SK-N-SH treated with all-trans-retinoic acid at 6 μM for 48 hours (cell line): ENCODE results near the gene MSH6.

ENCODE experiments used
- ATAC-seq: fragments of 200-7000 bp; cut with Tn5 transposase; 3 replicates; pipeline ENCODE4 v1.9.1; 2020; ENCODE audit warnings: mild to moderate bottlenecking, moderate library complexity
- ARNTL ChIP-seq: fragments of 450-650 bp; formaldehyde crosslinking; IDR thresholded peaks from 2 replicates; pipeline ENCODE4 v1.5.0; 2020; ENCODE audit warnings: low read depth, mild to moderate bottlenecking, moderate library complexity, borderline replicate concordance
- BACH2 ChIP-seq: fragments of 250-450 bp; sonication (Bioruptor Pico); IDR thresholded peaks from 2 replicates; pipeline ENCODE4 v1.9.0; 2021; ENCODE audit warnings: mild to moderate bottlenecking, borderline replicate concordance
- CSDC2 ChIP-seq: fragments of 250-450 bp; sonication (Bioruptor Pico); IDR thresholded peaks from 2 replicates; pipeline ENCODE4 v1.5.0; 2020; ENCODE audit warnings: mild to moderate bottlenecking, moderate library complexity
- ESRRG ChIP-seq: fragments of 250-450 bp; sonication (Bioruptor Pico); IDR thresholded peaks from 2 replicates; pipeline ENCODE4 v1.6.1; 2021; ENCODE audit warnings: mild to moderate bottlenecking
- GLIS3 ChIP-seq: fragments of 250-450 bp; sonication (Bioruptor Pico); IDR thresholded peaks from 2 replicates; pipeline ENCODE4 v1.5.0; 2020; ENCODE audit warnings: mild to moderate bottlenecking, moderate library complexity
- ISL1 ChIP-seq: fragments of 250-450 bp; sonication (Bioruptor Pico); IDR thresholded peaks from 2 replicates; pipeline ENCODE4 v2.1.2; 2022; ENCODE audit warnings: mild to moderate bottlenecking, moderate library complexity
- OSR1 ChIP-seq: fragments of 250-450 bp; sonication (Bioruptor Pico); IDR thresholded peaks from 2 replicates; pipeline ENCODE4 v1.8.0; 2022; ENCODE audit warnings: moderate library complexity, mild to moderate bottlenecking, inconsistent platforms
- PPARA ChIP-seq: fragments of 250-450 bp; sonication (Bioruptor Pico); IDR thresholded peaks from 2 replicates; pipeline ENCODE4 v1.5.0; 2020; ENCODE audit warnings: mild to moderate bottlenecking, borderline replicate concordance
- RARB ChIP-seq: fragments of 250-450 bp; sonication (Bioruptor Pico); IDR thresholded peaks from 2 replicates; pipeline ENCODE4 v1.8.0; 2021; ENCODE audit warnings: mild to moderate bottlenecking, moderate library complexity
- SNAI2 ChIP-seq: fragments of 250-450 bp; sonication (Bioruptor Pico); IDR thresholded peaks from 2 replicates; pipeline ENCODE4 v1.5.0; 2020; ENCODE audit warnings: mild to moderate bottlenecking, moderate library complexity
- TCF4 ChIP-seq: fragments of 250-450 bp; sonication (Bioruptor Pico); IDR thresholded peaks from 2 replicates; pipeline ENCODE4 v1.8.0; 2021; ENCODE audit warnings: mild to moderate bottlenecking, moderate library complexity, borderline replicate concordance
- TOX ChIP-seq: fragments of 250-450 bp; sonication (Bioruptor Pico); IDR thresholded peaks from 2 replicates; pipeline ENCODE4 v1.8.0; 2021; ENCODE audit warnings: mild to moderate bottlenecking, moderate library complexity, borderline replicate concordance
- ZC3H10 ChIP-seq: fragments of 250-450 bp; sonication (Bioruptor Pico); IDR thresholded peaks from 2 replicates; pipeline ENCODE4 v1.5.1; 2021; ENCODE audit warnings: mild to moderate bottlenecking, moderate library complexity
- ZFP3 ChIP-seq: fragments of 250-450 bp; sonication (Bioruptor Pico); IDR thresholded peaks from 2 replicates; pipeline ENCODE4 v1.5.0; 2020; ENCODE audit warnings: mild to moderate bottlenecking, moderate library complexity
- ZNF565 ChIP-seq: fragments of 450-650 bp; formaldehyde crosslinking; conservative IDR thresholded peaks from 2 replicates; pipeline ENCODE4 v1.5.0; 2020; ENCODE audit warnings: low read depth, mild to moderate bottlenecking, moderate library complexity
- ZNF70 ChIP-seq: fragments of 450-650 bp; formaldehyde crosslinking; IDR thresholded peaks from 2 replicates; pipeline ENCODE4 v1.5.0; 2020; ENCODE audit warnings: mild to moderate bottlenecking, moderate library complexity
- ZNF8 ChIP-seq: fragments of 450-650 bp; formaldehyde crosslinking; IDR thresholded peaks from 2 replicates; pipeline ENCODE4 v1.5.0; 2020; ENCODE audit warnings: mild to moderate bottlenecking, moderate library complexity
- TF ChIP-seq, protein P1 (sequence below): fragments of 250-450 bp; sonication (Bioruptor Pico); IDR thresholded peaks from 2 replicates; pipeline ENCODE4 v1.8.0; 2021; ENCODE audit warnings: low read depth, mild to moderate bottlenecking, moderate library complexity, borderline replicate concordance
- TF ChIP-seq, protein P2 (sequence below): fragments of 250-450 bp; sonication (Bioruptor Pico); IDR thresholded peaks from 2 replicates; pipeline ENCODE4 v1.5.1; 2021; ENCODE audit warnings: mild to moderate bottlenecking, moderate library complexity
- TF ChIP-seq, protein P3 (sequence below): fragments of 250-450 bp; sonication (Bioruptor Pico); IDR thresholded peaks from 2 replicates; pipeline ENCODE4 v1.8.0; 2020; ENCODE audit warnings: mild to moderate bottlenecking, moderate library complexity, borderline replicate concordance
- TF ChIP-seq, protein P4 (sequence below): fragments of 250-450 bp; sonication (Bioruptor Pico); IDR thresholded peaks from 2 replicates; pipeline ENCODE4 v1.5.1; 2020; ENCODE audit warnings: low read depth, mild to moderate bottlenecking, moderate library complexity

MSH6 gene

DNA sequence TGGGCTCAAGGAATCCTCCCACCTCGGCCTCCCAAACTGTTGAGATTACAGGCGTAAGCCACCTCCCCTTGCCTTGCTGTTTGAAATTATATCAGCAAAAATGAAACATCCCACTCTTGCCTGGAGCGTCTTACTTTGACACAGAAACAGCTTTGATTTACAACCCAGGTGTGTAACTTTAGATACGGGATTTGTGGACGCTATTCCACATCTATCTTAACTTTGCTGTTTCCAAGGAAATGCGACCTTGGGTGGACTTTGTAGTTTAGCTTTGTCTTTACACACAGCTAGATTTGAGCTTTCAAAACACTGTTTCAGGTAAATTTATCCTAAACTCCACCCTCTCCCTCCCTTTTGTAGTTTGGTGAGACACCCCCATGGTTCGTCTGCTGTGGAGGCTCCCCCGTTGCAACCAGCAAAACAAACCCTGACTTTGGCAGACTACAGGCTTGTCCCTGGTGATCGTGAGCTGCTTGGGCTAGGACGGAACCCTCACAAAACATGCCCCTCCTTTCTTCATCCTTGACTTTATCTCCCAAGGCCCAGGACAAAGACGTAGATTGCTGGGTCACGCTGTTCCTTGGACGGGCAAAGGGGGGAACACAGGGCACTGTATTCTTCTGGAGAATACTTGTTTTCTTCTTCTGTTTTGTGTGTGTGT is 5.5 kb upstream of the MSH6 start:
- ATAC-seq = no peak
- TF ChIP-seq ZNF8 (CRISPR knock-in tag) = no peak
- TF ChIP-seq, protein P1, sequence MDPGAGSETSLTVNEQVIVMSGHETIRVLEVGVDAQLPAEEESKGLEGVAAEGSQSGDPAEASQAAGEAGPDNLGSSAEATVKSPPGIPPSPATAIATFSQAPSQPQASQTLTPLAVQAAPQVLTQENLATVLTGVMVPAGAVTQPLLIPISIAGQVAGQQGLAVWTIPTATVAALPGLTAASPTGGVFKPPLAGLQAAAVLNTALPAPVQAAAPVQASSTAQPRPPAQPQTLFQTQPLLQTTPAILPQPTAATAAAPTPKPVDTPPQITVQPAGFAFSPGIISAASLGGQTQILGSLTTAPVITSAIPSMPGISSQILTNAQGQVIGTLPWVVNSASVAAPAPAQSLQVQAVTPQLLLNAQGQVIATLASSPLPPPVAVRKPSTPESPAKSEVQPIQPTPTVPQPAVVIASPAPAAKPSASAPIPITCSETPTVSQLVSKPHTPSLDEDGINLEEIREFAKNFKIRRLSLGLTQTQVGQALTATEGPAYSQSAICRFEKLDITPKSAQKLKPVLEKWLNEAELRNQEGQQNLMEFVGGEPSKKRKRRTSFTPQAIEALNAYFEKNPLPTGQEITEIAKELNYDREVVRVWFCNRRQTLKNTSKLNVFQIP (CRISPR knock-in tag) = no peak
- no peak for TF ChIP-seq OSR1 (CRISPR knock-in tag)
- no peak for TF ChIP-seq CSDC2 (CRISPR knock-in tag)
- TF ChIP-seq RARB (CRISPR knock-in tag) = no peak
- TF ChIP-seq, protein P2, sequence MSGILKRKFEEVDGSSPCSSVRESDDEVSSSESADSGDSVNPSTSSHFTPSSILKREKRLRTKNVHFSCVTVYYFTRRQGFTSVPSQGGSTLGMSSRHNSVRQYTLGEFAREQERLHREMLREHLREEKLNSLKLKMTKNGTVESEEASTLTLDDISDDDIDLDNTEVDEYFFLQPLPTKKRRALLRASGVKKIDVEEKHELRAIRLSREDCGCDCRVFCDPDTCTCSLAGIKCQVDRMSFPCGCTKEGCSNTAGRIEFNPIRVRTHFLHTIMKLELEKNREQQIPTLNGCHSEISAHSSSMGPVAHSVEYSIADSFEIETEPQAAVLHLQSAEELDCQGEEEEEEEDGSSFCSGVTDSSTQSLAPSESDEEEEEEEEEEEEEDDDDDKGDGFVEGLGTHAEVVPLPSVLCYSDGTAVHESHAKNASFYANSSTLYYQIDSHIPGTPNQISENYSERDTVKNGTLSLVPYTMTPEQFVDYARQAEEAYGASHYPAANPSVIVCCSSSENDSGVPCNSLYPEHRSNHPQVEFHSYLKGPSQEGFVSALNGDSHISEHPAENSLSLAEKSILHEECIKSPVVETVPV (CRISPR knock-in tag) = no peak
- no peak for TF ChIP-seq ISL1

DNA sequence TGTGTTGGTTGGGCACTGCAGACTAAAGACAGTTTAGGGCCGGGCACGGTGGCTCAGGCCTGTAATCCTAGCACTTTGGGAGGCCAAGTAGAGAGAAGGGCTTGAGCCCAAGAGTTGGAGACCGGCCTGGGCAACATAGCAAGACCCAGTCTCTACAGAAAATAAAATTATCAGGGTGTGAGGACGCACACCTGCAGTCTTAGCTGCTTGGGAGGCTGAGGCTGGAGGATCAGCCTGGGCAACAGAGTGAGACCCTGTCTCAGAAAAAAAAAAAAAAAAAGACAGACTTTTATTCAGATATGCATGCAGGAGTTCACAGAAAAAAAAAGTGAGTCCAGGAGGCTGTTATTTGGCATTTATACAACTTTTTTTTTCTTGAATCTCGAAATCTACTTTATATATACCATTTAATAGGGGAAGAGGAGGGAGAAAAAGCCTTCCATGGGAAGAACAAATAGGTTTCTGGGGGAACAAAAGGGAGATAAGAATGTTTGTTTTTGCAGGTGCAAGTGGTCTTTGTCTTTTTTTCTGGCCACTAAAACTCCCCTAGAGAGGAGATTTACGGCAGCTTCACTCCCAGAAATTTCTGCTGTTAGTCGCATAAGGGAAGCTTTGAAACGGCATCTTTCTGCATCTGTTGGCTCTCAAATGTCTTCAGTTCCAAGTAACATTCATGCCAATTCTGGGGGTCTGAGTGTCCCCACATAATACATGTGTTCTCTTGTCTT is 4.1 kb upstream of the MSH6 start:
- no peak for TF ChIP-seq TCF4 (CRISPR knock-in tag)
- no peak for TF ChIP-seq ESRRG
- TF ChIP-seq ZFP3 (CRISPR knock-in tag) = no peak
- no peak for TF ChIP-seq ARNTL (CRISPR knock-in tag)
- no peak for TF ChIP-seq OSR1 (CRISPR knock-in tag)
- TF ChIP-seq TOX (CRISPR knock-in tag) = no peak
- no peak for ATAC-seq

DNA sequence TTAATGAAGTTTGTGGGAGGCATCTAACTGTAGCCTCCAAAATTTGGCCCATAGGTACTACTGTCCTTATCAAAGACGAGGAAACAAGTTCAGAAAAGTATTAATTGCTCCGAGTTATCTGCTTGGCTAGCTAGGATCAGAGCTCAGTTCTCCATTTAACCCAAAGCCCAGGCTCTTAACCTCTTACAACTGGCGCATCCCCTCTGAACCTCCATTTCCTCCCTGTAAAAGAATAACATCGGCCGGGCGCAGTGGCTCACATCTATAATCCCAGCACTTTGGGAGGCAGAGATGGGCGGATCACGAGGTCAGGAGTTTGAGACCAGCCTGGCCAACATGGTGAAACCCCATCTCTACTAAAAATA is 3.5 kb upstream of the MSH6 start:
- ATAC-seq = no peak
- TF ChIP-seq, protein P3, sequence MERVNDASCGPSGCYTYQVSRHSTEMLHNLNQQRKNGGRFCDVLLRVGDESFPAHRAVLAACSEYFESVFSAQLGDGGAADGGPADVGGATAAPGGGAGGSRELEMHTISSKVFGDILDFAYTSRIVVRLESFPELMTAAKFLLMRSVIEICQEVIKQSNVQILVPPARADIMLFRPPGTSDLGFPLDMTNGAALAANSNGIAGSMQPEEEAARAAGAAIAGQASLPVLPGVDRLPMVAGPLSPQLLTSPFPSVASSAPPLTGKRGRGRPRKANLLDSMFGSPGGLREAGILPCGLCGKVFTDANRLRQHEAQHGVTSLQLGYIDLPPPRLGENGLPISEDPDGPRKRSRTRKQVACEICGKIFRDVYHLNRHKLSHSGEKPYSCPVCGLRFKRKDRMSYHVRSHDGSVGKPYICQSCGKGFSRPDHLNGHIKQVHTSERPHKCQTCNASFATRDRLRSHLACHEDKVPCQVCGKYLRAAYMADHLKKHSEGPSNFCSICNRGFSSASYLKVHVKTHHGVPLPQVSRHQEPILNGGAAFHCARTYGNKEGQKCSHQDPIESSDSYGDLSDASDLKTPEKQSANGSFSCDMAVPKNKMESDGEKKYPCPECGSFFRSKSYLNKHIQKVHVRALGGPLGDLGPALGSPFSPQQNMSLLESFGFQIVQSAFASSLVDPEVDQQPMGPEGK (CRISPR knock-in tag) = no peak
- TF ChIP-seq ZNF565 (CRISPR knock-in tag) = no peak
- TF ChIP-seq ZC3H10 (CRISPR knock-in tag) = no peak
- no peak for TF ChIP-seq ZFP3 (CRISPR knock-in tag)
- TF ChIP-seq CSDC2 (CRISPR knock-in tag) = no peak
- no peak for TF ChIP-seq TCF4 (CRISPR knock-in tag)
- TF ChIP-seq BACH2 (CRISPR knock-in tag) = no peak
- TF ChIP-seq ZNF8 (CRISPR knock-in tag) = no peak
- no peak for TF ChIP-seq GLIS3 (CRISPR knock-in tag)
- TF ChIP-seq, protein P4, sequence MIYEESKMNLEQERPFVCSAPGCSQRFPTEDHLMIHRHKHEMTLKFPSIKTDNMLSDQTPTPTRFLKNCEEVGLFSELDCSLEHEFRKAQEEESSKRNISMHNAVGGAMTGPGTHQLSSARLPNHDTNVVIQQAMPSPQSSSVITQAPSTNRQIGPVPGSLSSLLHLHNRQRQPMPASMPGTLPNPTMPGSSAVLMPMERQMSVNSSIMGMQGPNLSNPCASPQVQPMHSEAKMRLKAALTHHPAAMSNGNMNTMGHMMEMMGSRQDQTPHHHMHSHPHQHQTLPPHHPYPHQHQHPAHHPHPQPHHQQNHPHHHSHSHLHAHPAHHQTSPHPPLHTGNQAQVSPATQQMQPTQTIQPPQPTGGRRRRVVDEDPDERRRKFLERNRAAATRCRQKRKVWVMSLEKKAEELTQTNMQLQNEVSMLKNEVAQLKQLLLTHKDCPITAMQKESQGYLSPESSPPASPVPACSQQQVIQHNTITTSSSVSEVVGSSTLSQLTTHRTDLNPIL (CRISPR knock-in tag) = no peak
- TF ChIP-seq, protein P2 (CRISPR knock-in tag) = no peak
- TF ChIP-seq ARNTL (CRISPR knock-in tag) = no peak
- TF ChIP-seq SNAI2 = no peak
- TF ChIP-seq ZNF70 (CRISPR knock-in tag) = no peak
- TF ChIP-seq OSR1 (CRISPR knock-in tag) = no peak
- no peak for TF ChIP-seq RARB (CRISPR knock-in tag)
- no peak for TF ChIP-seq PPARA (CRISPR knock-in tag)
- TF ChIP-seq, all 23 proteins: peak for 0
